Heart left ventricle (tissue), 16 donors: ENCODE results near the gene PARM1. TPM values are rescaled to one million over a fixed set of nuclear protein-coding genes. Genes with fewer than 3 reads are reported as not detected.

Experiments
- ATAC-seq, 4 donors: fragments of 200-7000 bp; cut with Tn5 transposase; one replicate each; pipeline ENCODE4 v1.9.1; 2020 to 2022; ENCODE audit warnings: moderate library complexity in 4 of 4, mild to moderate bottlenecking in 3 of 4, moderate number of reproducible peaks in 1 of 4
- DNase-seq, 5 donors: peaks; one replicate each; pipeline ENCODE4 v3.0.0-alpha.2; 2020
- H3K27ac ChIP-seq, 12 donors: fragments of 200-600 bp; sonication (generic) in 4 of 12; one replicate each; pipeline versions ENCODE4 v1.5.0 to v1.8.0; 2016 to 2022; ENCODE audit warnings: mild to moderate bottlenecking in 2 of 12
- H3K27me3 ChIP-seq, 9 donors: fragments of 200-600 bp; sonication (generic) in 2 of 9; one replicate each; pipeline versions ENCODE4 v1.5.1 to v1.8.0; 2016 to 2022; ENCODE audit warnings: mild to moderate bottlenecking in 3 of 9
- H3K36me3 ChIP-seq, 9 donors: fragments of 200-600 bp; sonication (generic) in 2 of 9; one replicate each; pipeline versions ENCODE4 v1.5.0 to v1.8.0; 2018 to 2022; ENCODE audit warnings: mild to moderate bottlenecking in 2 of 9
- H3K4me1 ChIP-seq, 12 donors: fragments of 200-600 bp; sonication (generic) in 4 of 12; one replicate each; pipeline versions ENCODE4 v1.5.0 to v1.8.0; 2016 to 2022; ENCODE audit warnings: mild to moderate bottlenecking in 3 of 12
- H3K4me3 ChIP-seq, 12 donors: fragments of 200-600 bp; sonication (generic) in 4 of 12; one replicate each; pipeline versions ENCODE4 v1.5.0 to v1.8.0; 2017 to 2022; ENCODE audit warnings: mild to moderate bottlenecking in 9 of 12, moderate library complexity in 4 of 12
- H3K9me3 ChIP-seq, 12 donors: fragments of 200-600 bp; sonication (generic) in 4 of 12; one replicate each; pipeline versions ENCODE4 v1.5.0 to v1.8.0; 2016 to 2022; ENCODE audit warnings: mild to moderate bottlenecking in 1 of 12
- POLR2A ChIP-seq, 2 donors: fragments of 450-650 bp; IDR thresholded peaks; one replicate each; pipeline ENCODE4 v1.6.1; 2017; ENCODE audit warnings: antibody characterized with exemption in 2 of 2, mild to moderate bottlenecking in 2 of 2, moderate library complexity in 2 of 2
- WGBS, 4 donors: extraction: QIAGEN DNeasy Blood & Tissue Kit in 2 of 4; methylation state at CpG; one replicate each; pipeline versions ENCODE4 v1.1.5 to v1.1.7; 2013 to 2018; 5-methylcytosine and 5-hydroxymethylcytosine counted together
- intact Hi-C, 10 donors: fragments of 100-400 bp; cut with DNase I; formaldehyde crosslinking; loops; one replicate each; pipeline versions ENCODE4 v1.11.1 to v1.14.2; 2022
- polyA plus RNA-seq, 2 donors: library from polyadenylated mRNA; stranded (reverse); fragments of 200-250 nt; gene quantifications; one replicate each; pipeline ENCODE4 v1.2.3, GENCODE V29; 2013
- total RNA-seq, 9 donors: library from RNA; depleted of rRNA in 2 of 9; stranded (reverse); fragments of >200 nt in 2 of 9; fragmentation: NEBNext Ultra II Directional in 3 of 9; extraction: Animal tissue kit (Norgen Biotek cat#: 25700) in 3 of 9; gene quantifications; one replicate each; pipeline versions ENCODE4 v1.1.0 to v1.2.4, GENCODE V29; 2016 to 2023
- TF ChIP-seq, protein P1 (sequence below), 12 donors: fragments of 200-600 bp; sonication (generic) in 4 of 12; IDR thresholded peaks; one replicate each; pipeline versions ENCODE4 v1.5.0 to v1.8.0; 2018 to 2022; ENCODE audit warnings: antibody characterized with exemption in 12 of 12, mild to moderate bottlenecking in 5 of 12
- donor health status: ischemic (EF 13 %, LVEDD 7.1; RV severe dilation, severe dysfunction).
- donor health status: healthy with polysubstance abuse.
- donor health status: DM: no; HTN: yes; CAD: no.
- donor health status: DM: no; HTN: no; CAD: no.
- donor health status: ischemic (EF 25% LVEDD 6.9; RV normal size, moderate dysfunction).
- donor health status: ischemic (EF 25% LVEDD 5.7; RV mildly dilated, moderate dysfunction).
- donor health status: healthy.
- donor health status: DM: yes; HTN: yes; CAD: no.
- donor health status: ischemic (EF 35%, LVEDD 5.7; RV mildly dilated, moderate dysfunction).
- donor health status: nonischemic (EF 11% LVEDD 7.7; RV severe dilation, severe dysfunction).
- donor health status: DM: yes; HTN: yes; CAD: no.
- donor health status: PGD.
- donor health status: ischemic (EF 29% LVEDD 5.4; RV normal size, mild dysfunction).
- donor health status: nonischemic (EF 23%, LVEDD 6.1; RV moderate dilation, normal function).

The PARM1 gene
- total and polyA plus RNA-seq, 11 donors = 28.8 to 144 (median 75.2) TPM

- TF ChIP-seq, protein P1, sequence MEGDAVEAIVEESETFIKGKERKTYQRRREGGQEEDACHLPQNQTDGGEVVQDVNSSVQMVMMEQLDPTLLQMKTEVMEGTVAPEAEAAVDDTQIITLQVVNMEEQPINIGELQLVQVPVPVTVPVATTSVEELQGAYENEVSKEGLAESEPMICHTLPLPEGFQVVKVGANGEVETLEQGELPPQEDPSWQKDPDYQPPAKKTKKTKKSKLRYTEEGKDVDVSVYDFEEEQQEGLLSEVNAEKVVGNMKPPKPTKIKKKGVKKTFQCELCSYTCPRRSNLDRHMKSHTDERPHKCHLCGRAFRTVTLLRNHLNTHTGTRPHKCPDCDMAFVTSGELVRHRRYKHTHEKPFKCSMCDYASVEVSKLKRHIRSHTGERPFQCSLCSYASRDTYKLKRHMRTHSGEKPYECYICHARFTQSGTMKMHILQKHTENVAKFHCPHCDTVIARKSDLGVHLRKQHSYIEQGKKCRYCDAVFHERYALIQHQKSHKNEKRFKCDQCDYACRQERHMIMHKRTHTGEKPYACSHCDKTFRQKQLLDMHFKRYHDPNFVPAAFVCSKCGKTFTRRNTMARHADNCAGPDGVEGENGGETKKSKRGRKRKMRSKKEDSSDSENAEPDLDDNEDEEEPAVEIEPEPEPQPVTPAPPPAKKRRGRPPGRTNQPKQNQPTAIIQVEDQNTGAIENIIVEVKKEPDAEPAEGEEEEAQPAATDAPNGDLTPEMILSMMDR (IDR thresholded peaks at IDR 0.05) = no peak
- TF ChIP-seq POLR2A (IDR thresholded peaks at IDR 0.05) = no peak
- no peak for ATAC-seq
Observed at GRCh38 chr4:74942918-74943253, 10.0 kb downstream of the PARM1 start.

DNA sequence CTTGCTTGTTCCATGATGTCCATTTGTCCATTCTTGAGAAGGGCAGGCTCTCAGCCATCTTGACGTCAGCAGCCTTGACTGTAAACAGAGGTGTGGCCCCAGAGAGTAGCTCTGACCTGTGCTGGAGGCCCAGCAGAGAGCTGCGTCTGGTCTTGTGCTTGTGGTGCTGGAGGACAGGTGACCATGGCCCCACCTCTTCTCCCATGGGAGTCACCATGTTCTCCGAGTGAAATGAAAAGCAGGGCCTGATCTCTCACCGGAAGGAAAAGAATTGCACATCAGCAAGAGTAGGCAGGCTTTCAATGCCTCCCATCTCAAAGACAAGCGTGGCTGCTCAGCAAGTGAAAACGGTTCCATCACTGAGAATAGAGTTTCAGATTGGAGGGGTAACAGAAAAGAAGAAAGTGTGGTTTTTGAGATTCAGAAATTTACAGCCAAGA lies 11.5 kb downstream of the PARM1 start:
- intact Hi-C loops = no loop called here
- TF ChIP-seq, protein P1 (IDR thresholded peaks at IDR 0.05) = no peak
- TF ChIP-seq POLR2A (IDR thresholded peaks at IDR 0.05) = no peak
- Histone ChIP-seq H3K27me3 (no peaks in the 10 kb centered on the region), H3K9me3 (no peaks in the 10 kb centered on the region), H3K4me1 (peaks cover 0 to 44% (median 0%) of the 10 kb centered on the region in 12 donors), H3K36me3 (peaks cover 0 to 3% (median 0%) of the 10 kb centered on the region in 9 donors), H3K27ac (no peak overlapping the region), H3K4me3 (no peak overlapping the region)
- 58 to 64% (median 61%) methylated on average over 6 of the region's 6 CpGs for WGBS, 4 donors
- DNase-seq (peak in 1 of 5 donors; percentile 28), ATAC-seq (peak in 2 of 4 donors; percentile 47 to 52)

More at GRCh38 chr4:74942918-74943253, 10.0 kb downstream of the PARM1 start:
- intact Hi-C loops = loop anchor here in 1 of 10 donors (1.0 kb wide), 1 partner anchor 25 kb away; no protein-coding TSS in a partner anchor
- Histone ChIP-seq H3K9me3 (no peaks in the 10 kb centered on the region), H3K27ac (no peak overlapping the region), H3K27me3 (no peaks in the 10 kb centered on the region), H3K4me3 (no peak overlapping the region), H3K4me1 (peaks cover 0 to 51% (median 4%) of the 10 kb centered on the region in 12 donors), H3K36me3 (peaks cover 0 to 3% (median 0%) of the 10 kb centered on the region in 9 donors)
- 64 to 71% (median 70%) methylated on average over 3 of the region's 3 CpGs for WGBS, 4 donors
- no peak for DNase-seq

DNA sequence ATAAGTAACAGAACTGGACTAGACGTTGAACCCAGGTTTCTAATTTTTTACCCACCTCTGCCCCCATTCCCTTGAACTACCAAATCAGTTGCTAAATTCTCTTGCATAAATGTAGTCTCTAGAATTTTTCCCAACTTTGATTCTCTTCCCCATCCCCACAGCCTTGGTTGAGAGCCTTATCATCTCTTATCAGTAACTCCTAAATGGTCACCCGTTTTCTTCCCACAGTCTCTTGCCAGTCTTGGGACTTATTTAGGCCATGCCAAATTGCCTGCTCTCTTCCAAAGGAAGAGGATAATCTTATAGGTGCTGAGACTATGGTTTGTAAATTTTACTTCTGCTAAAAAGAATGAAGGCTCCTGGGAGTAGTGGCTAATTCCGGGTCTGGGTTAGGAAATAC lies 13.3 kb downstream of the PARM1 start:
- Histone ChIP-seq H3K27ac (no peak overlapping the region), H3K27me3 (no peaks in the 10 kb centered on the region), H3K4me1 (peaks cover 0 to 44% (median 0%) of the 10 kb centered on the region in 12 donors), H3K9me3 (peaks cover 0 to 5% (median 0%) of the 10 kb centered on the region in 12 donors), H3K36me3 (no peaks in the 10 kb centered on the region), H3K4me3 (no peak overlapping the region)
- ATAC-seq = no peak
- intact Hi-C loops = no loop called here
- WGBS, 4 donors = 46 to 51% (median 48%) methylated on average over 3 of the region's 3 CpGs
- TF ChIP-seq, protein P1 (IDR thresholded peaks at IDR 0.05) = no peak
- no peak for TF ChIP-seq POLR2A (IDR thresholded peaks at IDR 0.05)
- DNase-seq = no peak

DNA sequence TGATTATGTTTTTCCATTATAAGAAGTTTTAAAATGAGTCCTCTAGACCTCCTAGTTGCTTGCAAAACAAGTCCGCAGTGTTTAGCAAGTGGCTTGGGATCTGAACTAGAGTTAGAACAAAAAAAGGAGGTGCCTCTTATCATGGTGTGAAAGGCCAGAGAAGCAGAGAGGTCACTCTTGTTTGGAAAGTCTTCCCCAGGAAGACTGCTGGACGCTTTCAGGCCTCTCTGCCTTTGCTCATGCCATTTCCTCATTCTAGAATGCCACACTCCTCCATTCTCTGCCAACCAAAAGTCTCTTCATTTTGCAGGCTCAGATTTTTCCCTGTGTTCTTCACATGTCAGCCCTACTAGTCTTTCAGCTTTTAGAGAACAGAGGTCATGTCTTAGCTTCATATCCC lies 14.9 kb downstream of the PARM1 start:
- H3K36me3 ChIP-seq = no peaks in the 10 kb centered on the region
- no peak overlapping the region for H3K4me3 ChIP-seq
- peaks cover 0 to 5% (median 0%) of the 10 kb centered on the region in 12 donors for H3K9me3 ChIP-seq
- peaks cover 0 to 38% (median 0%) of the 10 kb centered on the region in 12 donors for H3K4me1 ChIP-seq
- peak overlapping the region in 2 of 12 donors; percentile 4 to 14 for H3K27ac ChIP-seq
- TF ChIP-seq, protein P1 (IDR thresholded peaks at IDR 0.05) = no peak
- no peak for TF ChIP-seq POLR2A (IDR thresholded peaks at IDR 0.05)
- intact Hi-C loops = no loop called here
- no peak for DNase-seq
- peak in 2 of 4 donors; percentile 30 to 33 for ATAC-seq
- no peaks in the 10 kb centered on the region for H3K27me3 ChIP-seq
- WGBS, 4 donors = 40 to 53% (median 46%) methylated on average over 2 of the region's 2 CpGs
